Fibroblast of peridontal ligament (primary cell): ENCODE results near the gene MAML1.

Experiments used
- DNase-seq: peaks from one replicate; pipeline ENCODE4 v3.0.0-alpha.2; 2010; ENCODE audit errors: extremely low read depth

The MAML1 gene

DNA sequence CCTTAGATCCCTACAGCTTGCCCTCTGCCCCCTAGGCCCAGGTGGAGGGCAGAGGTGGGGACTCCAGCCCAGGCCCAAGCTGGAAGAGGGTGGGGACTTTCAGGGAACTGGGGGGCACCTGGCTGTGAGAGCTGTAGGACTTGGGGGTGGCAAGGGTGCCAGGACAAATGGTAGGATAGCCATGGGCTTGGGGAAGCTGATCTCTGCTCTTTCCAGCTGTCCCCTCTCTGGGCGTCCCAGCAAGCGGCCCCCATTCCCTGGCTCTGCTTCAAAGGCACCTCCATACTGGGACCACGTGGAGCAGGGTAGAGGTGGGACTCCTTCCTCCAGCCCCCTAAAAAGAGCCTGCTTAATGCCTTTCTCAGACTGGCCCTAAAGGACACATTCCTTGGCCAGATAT lies 61.5 kb downstream of the MAML1 start:
- DNase-seq, result no peak

DNA sequence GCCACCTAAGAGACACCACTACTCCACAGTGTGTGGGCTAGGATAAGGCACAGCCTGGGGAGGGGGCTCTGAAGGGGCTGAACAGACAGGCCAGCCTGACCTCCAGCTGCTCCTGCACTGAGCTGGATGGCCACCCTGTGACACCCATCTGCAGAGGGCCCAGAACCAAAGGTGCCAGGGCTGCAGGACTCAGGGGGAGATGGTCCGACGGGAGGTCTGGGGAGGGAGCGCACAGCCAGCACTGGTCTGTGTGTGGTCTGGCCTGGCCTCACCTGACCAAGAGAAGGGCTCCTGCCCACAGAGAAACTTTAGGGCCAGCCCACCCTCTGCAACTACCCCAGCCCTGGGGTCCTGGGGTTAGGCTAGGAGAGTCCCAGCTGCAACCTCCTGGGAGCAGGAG lies 62.0 kb downstream of the MAML1 start:
- DNase-seq, result no peak

DNA sequence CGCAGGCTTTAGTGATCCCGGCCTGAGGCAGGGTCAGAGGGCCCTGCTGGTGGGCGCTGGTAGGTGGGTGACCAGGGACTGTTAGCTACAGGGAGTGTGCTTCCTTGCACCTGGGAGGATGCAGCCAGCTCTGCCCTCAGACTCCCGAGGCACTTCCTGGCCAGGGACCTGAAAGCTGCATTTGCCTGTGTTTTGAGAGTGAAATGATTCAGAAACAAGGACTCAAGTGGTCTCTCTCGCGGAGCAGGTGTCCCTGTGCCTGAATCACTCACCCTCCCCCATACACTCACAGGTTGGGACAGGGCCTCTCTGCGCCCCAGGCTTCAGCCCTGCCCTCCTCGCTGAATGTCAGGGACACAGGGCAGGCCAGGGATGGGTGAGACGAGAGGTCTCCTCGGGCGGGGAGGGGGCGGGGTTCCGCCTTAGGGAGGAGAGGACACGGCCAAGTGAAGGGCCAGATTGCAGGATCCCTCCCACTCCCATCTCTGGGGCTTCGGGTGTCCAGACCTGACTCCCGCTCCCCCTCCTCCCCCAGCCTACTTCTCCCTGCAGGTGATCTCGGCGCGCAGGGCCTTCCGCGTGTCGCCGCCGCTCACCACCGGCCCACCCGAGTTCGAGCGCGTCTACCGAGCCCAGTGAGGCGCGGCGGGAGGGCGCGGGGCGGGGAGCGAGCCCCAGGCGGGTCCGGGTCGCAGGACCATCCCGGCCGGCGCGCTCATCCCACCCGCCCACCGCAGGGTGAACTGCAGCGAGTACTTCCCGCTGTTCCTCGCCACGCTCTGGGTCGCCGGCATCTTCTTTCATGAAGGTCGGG lies 62.6 kb downstream of the MAML1 start:
- no peak for DNase-seq

DNA sequence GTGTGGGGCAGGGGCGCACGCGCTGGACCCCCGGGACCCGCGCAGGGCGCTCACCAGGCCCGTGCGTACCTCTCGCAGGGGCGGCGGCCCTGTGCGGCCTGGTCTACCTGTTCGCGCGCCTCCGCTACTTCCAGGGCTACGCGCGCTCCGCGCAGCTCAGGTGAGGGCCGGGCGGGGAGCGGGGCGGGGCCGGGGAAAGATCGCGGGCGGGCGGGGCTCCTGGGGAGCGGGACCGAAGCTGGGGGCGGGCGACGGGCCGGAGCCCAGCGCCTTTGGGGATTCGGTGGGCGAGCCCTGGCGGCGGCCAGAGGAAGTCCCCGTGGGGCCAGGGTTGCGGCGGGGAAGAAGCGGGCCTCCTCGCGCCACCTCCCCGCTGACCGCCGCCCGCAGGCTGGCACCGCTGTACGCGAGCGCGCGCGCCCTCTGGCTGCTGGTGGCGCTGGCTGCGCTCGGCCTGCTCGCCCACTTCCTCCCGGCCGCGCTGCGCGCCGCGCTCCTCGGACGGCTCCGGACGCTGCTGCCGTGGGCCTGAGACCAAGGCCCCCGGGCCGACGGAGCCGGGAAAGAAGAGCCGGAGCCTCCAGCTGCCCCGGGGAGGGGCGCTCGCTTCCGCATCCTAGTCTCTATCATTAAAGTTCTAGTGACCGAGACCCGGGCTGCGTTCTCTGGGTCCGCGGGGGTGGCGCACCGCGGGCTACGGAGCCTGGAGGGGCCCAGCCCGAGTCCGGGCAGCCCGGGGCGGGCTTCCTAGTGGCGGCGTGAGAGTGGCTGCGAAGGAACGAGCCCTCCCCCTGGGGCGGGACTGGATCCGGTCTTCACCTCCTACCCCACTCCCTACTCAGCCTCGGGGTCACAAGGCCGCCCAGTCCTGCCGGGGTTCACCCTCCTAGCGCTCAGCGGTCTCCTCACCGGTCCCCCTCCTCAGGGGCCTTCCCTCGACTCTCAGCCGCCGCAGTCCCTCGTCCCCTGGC lies 63.5 kb downstream of the MAML1 start:
- peak; percentile 67 for DNase-seq

DNA sequence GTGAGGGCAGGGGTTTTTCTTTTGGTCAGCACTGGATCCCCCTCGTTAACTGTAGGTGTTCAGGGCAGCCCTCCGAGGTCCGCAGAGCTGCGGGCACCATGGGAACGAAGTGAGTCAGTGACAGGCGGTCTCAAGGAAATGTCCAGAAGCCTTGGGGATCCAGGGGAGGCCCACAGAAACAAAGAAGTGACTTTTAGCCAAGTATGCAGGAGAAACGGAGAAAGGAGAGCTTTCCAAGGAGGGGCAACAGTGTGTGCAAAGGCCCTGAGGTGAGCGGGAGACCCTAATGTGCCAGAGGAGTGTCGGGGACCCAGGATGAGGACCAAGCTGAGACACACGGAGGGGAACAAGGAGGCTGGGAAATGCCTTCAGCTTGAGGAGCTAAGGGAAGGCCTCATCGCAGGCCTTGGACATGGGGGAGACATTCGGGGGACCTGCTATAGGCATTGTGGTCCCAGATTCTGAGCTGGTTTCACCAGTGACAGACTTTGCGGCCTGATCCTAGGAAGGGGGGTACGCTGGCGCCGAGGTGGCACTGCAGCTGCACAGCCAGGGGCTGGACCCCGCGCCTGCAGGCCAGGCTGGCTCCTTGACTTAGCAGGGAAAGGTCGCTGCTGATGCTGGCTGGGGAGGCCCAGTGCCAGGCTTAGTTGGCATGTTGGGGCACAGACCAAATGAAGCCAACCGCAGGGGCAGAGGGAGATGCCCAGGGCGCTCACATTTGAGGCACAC lies 64.4 kb downstream of the MAML1 start:
- DNase-seq, result no peak

DNA sequence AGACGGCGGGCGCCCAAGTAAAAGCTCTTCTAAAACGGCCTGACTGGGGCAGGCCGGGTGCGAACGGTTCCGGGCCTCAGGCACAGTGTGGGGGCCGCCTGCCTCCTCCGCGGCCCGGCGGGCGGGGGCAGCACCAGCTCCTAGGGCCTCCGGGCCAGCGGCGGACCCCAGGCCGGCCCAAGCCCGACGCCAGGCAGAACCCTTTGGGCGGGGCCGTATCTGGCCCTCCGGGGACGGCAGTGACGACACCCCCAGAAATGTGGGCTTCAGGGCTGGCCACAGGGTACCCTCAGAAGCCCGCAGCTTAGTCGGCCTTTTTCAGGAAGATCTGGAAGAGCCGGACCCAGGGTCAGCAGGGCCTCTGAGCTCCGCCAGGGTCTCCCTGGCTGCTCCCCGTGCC lies 65.1 kb downstream of the MAML1 start:
- no peak for DNase-seq

DNA sequence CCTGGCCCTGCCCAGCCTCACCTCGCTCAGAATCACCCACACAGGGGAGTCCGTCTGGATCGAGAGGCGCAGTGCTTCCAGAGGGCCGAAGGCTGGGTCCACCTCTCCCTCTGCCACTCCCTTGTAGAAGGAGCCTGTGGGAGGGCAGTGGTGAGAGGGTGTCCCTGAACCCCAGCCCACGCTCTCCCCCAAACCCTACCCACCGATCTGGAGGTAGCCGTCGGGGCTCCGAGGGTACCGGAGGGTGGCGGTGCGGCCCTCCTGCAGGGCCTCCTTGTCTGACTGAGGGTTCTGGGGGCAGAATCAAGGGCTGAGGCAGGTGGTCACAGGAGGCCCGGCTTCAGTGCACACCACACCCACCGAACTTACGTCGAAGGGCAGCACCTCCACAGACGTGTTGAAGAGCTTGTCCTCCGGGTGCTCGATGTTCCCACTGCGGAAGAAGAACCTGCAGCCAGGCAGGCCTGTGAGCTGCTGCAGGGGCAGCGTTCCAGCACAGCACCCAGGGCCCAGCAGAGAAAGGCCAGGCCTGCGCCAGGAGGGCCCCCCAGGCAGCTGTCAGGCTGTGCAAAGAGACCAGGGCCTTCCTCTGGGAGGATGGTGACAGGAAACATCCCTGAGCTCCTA lies 65.6 kb downstream of the MAML1 start:
- DNase-seq, result no peak

DNA sequence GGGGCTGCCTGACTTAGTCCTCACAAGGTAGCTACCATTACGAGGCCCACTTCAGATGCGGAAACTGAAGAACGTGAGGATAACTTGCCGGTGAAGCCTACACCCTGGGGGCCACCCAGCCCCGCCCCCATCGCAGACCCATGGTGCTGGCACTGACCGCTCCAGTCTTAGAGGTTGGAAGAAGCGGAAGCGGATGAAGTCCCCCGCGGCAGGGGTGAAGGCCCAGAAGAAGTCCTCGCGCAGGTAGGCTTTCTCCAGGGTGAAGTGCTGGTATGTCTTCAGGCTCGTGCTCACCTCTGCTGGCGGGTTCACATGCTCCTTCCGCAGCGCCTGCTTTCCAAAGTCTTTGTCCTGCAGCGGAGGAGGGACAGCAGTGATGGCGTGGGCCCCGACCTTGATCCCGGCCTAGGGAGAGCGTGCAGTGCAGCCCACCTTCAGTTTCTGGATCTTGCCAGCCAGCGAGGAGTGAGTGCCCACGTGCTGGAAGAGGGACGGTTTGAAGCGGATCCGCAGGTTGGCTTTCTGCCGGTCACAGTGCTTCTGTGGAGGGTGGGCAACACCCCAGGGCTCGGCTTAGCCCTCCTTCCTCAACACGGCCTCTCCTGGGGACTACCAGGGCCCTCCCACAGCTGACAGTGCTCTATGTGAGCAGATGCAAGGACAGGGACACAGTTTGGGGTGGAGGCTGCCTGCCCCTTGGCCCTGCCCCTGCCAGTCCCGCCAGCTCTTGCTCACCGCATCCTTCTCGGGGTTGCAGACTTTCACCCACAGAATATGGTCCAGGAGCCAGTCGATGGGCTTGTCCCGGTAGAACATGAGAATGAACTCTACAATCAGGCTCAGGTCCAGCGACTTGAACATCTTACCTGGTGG lies 66.4 kb downstream of the MAML1 start:
- DNase-seq, result no peak

DNA sequence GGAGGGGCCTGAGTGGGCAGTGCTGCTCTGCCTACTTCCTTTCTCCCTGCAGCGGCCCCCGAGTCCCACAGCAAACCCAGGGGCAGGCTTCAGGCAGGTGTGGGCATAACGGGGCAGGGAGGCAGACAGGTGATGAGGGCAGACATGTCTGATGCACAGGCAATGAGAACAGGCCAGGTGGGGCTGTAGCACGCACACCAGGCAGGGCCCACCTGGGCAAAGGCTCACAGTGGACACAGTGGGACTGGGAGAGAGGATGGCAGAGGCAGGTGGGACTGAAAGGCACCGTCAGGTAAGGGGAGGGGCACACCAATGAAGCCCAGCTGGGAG lies 67.0 kb downstream of the MAML1 start:
- no peak for DNase-seq

DNA sequence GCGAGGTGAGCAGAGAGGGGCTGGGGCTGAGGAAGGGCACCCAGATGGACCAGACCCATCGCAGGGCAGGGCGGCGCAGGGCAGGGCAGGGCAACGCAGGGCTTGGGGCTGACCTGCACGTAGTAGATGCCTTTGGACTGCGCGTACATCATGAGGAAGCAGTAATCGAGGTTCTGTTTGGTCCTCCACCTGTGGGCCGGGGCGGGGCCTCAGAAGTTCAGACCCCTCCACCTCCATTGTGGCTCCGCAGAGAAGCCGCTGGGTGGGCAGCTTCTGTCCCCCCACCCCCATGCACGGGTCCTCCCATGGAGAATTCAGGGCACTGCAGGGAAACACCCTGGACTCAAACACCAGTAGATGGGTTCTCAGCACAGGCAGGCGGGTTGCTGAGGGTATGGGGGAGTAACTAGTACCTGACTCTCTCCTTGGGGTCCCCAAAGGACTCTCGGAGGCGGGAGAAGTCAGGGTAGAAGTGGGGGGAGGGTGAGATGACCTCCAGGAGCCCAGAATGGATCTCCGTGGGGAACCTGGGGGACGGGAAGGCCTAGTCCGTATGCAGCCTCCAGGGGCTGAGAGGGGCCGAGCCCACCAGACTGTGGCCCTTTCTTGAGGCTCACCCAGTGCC lies 67.6 kb downstream of the MAML1 start:
- DNase-seq, result no peak

DNA sequence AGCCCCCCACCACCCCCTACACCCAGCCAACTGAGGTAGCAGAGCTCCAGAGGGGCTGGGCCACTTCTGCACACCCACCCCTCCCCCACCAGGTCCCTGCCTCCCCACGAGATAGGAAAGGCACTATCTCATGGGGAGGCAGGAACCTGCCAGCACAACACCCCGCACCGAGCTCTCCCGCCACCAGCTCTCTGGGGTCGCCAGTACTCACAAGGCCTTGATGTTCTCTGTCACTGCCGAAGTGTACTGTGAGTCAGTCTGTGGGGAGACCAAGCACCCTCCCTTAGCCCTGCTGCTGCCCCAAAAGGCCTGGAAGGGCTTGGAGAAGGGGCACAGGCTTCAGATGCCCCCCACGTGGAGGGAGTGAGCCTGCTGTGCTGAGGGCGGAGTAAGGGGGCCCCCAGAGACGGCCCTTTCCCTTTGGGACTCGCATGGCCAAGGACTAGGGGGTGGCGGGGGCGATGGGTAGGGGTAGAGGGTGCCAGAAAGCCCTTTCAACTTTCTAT lies 68.1 kb downstream of the MAML1 start:
- DNase-seq, result no peak

DNA sequence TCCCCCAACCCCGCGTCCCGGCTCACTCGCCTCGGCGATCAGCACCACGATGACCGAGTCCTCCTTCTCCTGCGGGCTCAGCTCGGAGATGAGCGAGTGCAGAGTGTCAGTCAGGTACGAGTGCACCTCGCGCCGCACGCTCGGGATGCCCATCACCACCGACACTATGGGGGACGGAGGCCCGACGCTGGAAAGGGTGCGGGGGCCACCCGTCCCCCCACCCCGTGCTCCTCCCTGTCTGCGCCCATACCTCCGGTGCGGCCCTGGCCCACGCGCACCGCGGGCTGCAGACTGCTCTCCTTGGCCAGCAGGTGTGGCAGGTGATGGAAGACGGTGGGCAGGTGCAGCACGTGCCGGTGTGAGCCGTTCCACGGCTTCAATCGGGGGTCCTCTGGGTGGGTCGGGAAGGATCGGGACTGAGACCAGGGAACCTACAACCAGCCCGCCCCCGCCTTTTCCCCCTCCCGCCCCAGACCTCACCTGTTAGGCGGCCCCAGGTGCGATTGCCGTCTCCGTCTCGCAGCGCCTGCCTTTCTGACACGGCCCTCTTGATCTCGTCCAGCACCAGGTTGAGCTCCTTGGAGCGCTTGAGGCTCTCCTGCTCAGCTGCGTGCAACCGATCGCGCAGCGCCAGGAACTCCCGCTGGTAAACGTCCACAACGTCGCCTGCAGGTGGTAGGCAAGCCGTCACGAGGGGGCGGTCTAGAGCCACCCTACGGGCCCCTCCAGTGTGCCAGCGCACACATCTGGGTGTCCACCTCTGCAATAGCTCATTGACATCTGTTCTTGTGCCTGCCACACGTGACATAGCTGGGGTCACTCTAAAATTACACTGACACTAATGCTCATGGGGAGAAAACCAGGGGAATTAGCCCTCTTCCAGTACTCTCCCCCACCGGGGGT lies 68.9 kb downstream of the MAML1 start:
- DNase-seq, result peak; percentile 35

DNA sequence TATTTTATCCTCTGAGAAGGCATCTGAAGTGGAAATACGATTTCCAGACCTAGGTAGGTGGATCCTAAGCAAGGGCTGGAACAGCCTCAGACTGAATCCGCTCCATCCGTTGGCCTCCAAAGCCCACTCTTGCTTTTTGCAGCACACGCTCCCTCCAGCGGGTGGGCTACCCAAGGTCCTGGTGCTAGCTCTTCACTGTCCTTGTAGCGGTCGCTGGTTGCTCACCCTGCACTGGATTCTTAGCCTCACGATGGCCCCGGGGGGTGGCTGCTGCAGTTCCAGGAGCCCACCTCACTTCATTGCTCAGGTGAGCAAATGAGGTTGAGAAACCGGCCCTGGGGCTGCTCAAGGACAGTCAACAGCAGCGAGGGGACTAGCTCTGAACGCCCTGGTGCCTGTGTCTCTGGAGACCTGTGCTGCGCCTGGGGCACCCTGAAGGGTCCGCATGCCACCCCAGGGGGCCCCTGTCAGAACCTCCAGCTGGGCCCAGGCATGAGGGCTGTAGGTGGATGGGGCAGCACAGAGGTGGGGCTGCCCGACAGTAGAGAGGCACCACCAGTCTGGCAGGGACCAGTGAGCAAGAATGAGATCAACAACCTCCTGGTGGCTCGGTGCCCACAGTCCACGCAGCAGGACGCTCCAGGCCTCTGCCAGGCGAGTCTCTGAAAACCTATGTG lies 69.7 kb downstream of the MAML1 start:
- no peak for DNase-seq

DNA sequence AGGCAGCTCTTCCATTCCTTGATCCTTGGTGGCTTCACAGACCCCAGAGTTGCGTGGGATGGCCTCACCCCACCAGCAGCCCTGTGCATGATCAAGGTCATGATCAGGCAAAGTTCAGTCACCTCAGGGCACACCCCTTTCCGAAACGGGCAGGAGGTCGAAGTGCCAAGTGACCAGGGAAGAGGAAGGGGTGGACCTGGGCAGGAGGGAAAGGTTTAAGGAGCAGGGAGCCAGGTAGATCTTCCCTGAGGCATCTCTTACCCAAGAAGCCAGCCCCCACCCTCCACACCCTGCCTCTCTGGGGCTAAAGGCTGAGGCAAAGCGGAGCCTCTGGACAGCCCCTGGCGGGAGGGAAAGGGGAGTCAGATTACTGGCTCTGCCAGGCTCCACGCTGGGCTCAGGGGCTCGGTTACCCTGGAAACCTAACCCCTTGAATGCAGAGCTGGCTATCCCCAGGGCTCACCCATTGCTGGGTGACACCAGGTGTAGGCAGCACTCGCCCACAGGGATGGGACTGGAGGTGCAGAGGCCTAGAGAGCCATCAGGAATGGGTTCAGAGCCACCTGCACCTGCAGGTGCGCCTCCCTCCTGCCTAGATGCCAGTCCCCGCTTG lies 70.4 kb downstream of the MAML1 start:
- DNase-seq, result no peak

DNA sequence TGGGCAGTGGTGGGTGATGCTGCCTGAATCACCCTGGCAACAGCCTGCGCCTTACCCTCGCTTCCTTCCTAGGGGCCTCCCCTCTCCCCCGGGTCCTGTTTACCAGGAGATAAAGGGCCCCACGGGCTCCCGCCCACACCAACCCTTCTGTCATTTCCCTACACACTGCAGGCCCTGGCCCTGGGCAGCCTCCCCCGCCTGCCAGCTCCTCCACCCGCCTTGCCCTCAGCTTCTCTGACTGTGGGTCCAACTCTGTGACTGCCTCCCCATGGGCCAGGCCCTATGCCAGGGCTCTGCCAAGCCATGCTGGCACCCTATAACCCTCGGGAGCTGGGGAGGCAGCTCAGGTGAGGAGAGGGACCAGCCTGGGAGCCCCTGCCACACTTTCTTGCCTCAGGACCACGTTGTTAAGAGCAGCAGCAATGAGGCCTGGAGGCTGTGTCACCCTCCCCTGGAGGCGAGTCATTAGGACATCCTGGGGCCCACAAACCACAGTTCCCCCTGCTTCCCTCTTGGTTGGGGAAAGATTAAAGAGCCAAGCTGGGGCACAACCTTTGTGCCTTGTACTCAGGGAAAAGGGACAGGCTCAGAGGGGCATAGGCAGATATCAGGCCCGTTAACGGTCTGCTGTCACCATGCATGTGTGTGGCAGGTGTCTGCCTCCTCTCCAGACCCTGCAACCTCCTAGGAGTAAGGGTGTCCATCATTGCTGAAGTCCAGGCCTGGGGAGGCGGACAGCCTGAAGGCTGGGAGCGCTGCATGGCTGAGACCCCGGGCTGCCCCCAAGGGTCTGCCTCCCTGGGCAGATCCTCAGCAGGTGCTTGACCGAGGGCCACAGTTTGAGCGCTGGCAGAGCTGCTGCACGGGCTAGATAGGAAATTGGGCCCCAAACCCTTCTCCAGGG lies 71.3 kb downstream of the MAML1 start:
- DNase-seq, result no peak

DNA sequence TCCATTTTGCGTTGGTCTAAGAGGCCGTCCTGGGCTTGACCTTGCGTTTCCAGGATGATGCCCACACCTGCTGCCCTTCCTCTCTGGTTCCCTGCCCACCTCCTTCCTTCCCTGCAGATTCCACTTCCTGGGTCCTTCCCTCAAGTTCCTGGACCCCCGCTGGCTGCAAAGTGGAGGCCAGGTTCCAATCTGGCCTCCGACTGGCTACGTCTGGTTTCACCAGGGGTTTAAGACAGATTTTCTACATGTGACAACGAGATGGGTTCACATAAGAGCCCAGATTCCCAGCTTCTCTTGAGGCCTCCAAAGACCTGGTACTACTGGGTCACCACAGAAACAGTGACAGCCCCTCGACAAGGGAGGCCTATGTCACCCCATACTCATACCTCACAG lies 71.9 kb downstream of the MAML1 start:
- no peak for DNase-seq

DNA sequence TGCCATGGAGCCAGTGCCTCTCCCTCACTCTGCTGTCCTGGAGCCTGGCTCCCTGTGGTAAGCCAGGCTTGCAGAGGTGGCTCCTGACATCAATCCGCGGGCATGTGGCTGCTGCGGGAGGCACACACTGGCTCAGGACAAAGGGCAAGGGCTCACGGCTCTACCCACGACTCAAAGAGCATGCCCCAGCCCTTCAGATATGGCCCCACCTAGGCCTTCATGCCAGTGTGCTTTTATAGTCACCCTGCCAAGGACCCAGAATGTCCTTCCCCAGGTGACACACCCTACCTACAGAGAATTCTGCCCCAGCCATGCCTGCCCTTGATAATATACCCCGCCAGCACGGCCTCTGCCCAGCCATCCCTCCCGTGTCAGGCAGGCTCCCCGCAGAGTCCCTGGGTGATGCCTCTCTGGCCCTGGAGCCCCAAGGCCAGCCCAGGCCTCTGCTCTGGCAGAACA lies 72.5 kb downstream of the MAML1 start:
- DNase-seq, result no peak
